ENCODE measurements around the gene ANP32E.
"Not testable (repeated sequence)": the region's sequence is repeated elsewhere in the genome, so short reads cannot be mapped to it uniquely, and the experiment has no call there.

The ANP32E gene

GRCh38 chr1:150213170-150214098 is 22.5 kb downstream of the ANP32E start:
- TF ChIP-seq CTCF (IDR thresholded peaks at IDR 0.05; ENCODE audit: low read depth, low read length, missing control alignments), result peak; percentile 55
- peak overlapping the region; percentile 67 for H3K27ac ChIP-seq
- no peaks in the 10 kb centered on the region for H3K27me3 ChIP-seq (replicated peaks)
- H3K4me3 ChIP-seq (ENCODE audit: low read depth, low read length), result peak overlapping the region; percentile 52
- H3K36me3 ChIP-seq (replicated peaks), result no peaks in the 10 kb centered on the region
- peak; percentile 92 for DNase-seq
- in situ Hi-C loops (cut with HindIII; ENCODE audit: low pct_ligation_motif_present, low sequenced_read_pairs), result no loop called here

- no peaks in the 10 kb centered on the region for H3K36me3 ChIP-seq (replicated peaks)
- in situ Hi-C loops (cut with HindIII; ENCODE audit: low pct_ligation_motif_present, low sequenced_read_pairs), result no loop called here
- H3K4me3 ChIP-seq (ENCODE audit: low read depth, low read length), result no peak overlapping the region
- no peak for TF ChIP-seq CTCF (IDR thresholded peaks at IDR 0.05; ENCODE audit: low read depth, low read length, missing control alignments)
- no peak for DNase-seq
- no peaks in the 10 kb centered on the region for H3K27me3 ChIP-seq (replicated peaks)
- no peak overlapping the region for H3K27ac ChIP-seq
These were observed 23.8 kb downstream of the ANP32E start for GRCh38 chr1:150212070-150212469.

GRCh38 chr1:150210706-150211105 is 25.2 kb downstream of the ANP32E start:
- no peak for TF ChIP-seq CTCF (IDR thresholded peaks at IDR 0.05; ENCODE audit: low read depth, low read length, missing control alignments)
- in situ Hi-C loops (cut with HindIII; ENCODE audit: low pct_ligation_motif_present, low sequenced_read_pairs), result no loop called here
- no peak overlapping the region for H3K4me3 ChIP-seq (ENCODE audit: low read depth, low read length)
- H3K36me3 ChIP-seq (replicated peaks), result no peaks in the 10 kb centered on the region
- no peak for DNase-seq
- no peak overlapping the region for H3K27ac ChIP-seq
- H3K27me3 ChIP-seq (replicated peaks), result no peaks in the 10 kb centered on the region

- Histone ChIP-seq H3K27me3 (replicated peaks) (no peaks in the 10 kb centered on the region), H3K36me3 (replicated peaks) (no peaks in the 10 kb centered on the region), H3K27ac (no peak overlapping the region), H3K4me3 (ENCODE audit: low read depth, low read length) (no peak overlapping the region)
- DNase-seq, result no peak
- TF ChIP-seq CTCF (IDR thresholded peaks at IDR 0.05; ENCODE audit: low read depth, low read length, missing control alignments), result no peak
- in situ Hi-C loops (cut with HindIII; ENCODE audit: low pct_ligation_motif_present, low sequenced_read_pairs), result no loop called here
These were observed 25.8 kb downstream of the ANP32E start for GRCh38 chr1:150210091-150210490.

GRCh38 chr1:150208460-150208859 is 27.5 kb downstream of the ANP32E start:
- H3K27me3 ChIP-seq (replicated peaks); H3K36me3 ChIP-seq (replicated peaks); H3K4me3 ChIP-seq (ENCODE audit: low read depth, low read length); in situ Hi-C loops (cut with HindIII; ENCODE audit: low pct_ligation_motif_present, low sequenced_read_pairs); H3K27ac ChIP-seq; DNase-seq: not testable (repeated sequence)

- DNase-seq, result no peak
- no peak for TF ChIP-seq CTCF (IDR thresholded peaks at IDR 0.05; ENCODE audit: low read depth, low read length, missing control alignments)
- no peaks in the 10 kb centered on the region for H3K36me3 ChIP-seq (replicated peaks)
- H3K4me3 ChIP-seq (ENCODE audit: low read depth, low read length), result no peak overlapping the region
- in situ Hi-C loops (cut with HindIII; ENCODE audit: low pct_ligation_motif_present, low sequenced_read_pairs), result no loop called here
- no peaks in the 10 kb centered on the region for H3K27me3 ChIP-seq (replicated peaks)
- no peak overlapping the region for H3K27ac ChIP-seq
These were observed 28.5 kb downstream of the ANP32E start for GRCh38 chr1:150207281-150207971.
